ENCODE data around the gene PRR3. TPM values are rescaled to one million over a fixed set of nuclear protein-coding genes. Genes with fewer than 3 reads are reported as not detected.

PRR3 gene
- polyA plus RNA-seq, 1 of the 3 experiments (the other 2 are of a cell fraction), result 21.2 TPM

DNA sequence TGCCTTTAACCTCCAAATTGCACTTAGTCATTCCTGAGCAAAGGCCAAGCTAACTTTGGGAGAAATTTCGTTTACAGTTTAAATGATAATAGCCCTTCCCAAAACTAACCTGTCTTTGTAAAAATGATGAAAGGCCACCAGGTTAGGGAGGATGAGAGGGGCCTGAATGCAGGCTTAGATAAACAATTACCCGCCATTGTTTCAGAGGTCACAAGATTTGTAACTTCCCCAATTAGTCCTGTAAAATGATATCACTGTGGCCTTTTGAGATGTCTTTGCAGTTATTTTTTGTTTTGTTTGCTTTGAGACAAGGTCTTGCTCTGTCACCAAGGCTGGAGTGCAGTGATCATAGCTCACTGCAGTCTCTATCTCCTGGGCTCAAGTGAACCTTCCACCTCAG lies 27.1 kb upstream of the PRR3 start:
- ChIA-PET CTCF (interaction anchor here (1.0 to 4.3 kb wide), 5 partner anchors 13 to 48 kb away, joined by 3 to 88 read pairs (median 8); no protein-coding TSS in a partner anchor), POLR2A (no interaction called here)
- no peaks in the 10 kb centered on the region for H3K4me1 ChIP-seq (ENCODE audit: control insufficient read depth in 1 of 2, insufficient read depth in 2 of 2, low read depth in 1 of 2, low read length in 1 of 2)
- no peak overlapping the region for H3K27ac ChIP-seq (ENCODE audit: low read depth in 2 of 2, low read length in 1 of 2)
- H4K20me1 ChIP-seq (ENCODE audit: insufficient read depth), result no peaks in the 10 kb centered on the region
- no peak overlapping the region for H3K4me3 ChIP-seq (ENCODE audit: low read depth in 2 of 2, low read length in 1 of 2)
- 62% methylated on average over 2 of the region's 2 CpGs for WGBS (ENCODE audit: low lambda C conversion rate)
- H3K27me3 ChIP-seq (ENCODE audit: insufficient read depth), result no peaks in the 10 kb centered on the region
- no peaks in the 10 kb centered on the region for H3K9me3 ChIP-seq
- H3F3A ChIP-seq (replicated peaks; ENCODE audit: insufficient read depth), result peaks cover 17% of the 10 kb centered on the region
- TF ChIP-seq RFX5 (IDR thresholded peaks at IDR 0.05; ENCODE audit: low read length), result no peak
- TF ChIP-seq, protein P1, sequence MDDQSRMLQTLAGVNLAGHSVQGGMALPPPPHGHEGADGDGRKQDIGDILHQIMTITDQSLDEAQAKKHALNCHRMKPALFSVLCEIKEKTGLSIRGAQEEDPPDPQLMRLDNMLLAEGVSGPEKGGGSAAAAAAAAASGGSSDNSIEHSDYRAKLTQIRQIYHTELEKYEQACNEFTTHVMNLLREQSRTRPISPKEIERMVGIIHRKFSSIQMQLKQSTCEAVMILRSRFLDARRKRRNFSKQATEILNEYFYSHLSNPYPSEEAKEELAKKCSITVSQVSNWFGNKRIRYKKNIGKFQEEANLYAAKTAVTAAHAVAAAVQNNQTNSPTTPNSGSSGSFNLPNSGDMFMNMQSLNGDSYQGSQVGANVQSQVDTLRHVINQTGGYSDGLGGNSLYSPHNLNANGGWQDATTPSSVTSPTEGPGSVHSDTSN (IDR thresholded peaks at IDR 0.05), result no peak
- no peak for TF ChIP-seq POLR2AphosphoS5 (IDR thresholded peaks at IDR 0.05; ENCODE audit: low read depth, low read length)
- H3K4me2 ChIP-seq, result no peak overlapping the region
- no peak overlapping the region for H2AFZ ChIP-seq (ENCODE audit: low read depth)
- H3K79me2 ChIP-seq (ENCODE audit: insufficient read depth), result no peaks in the 10 kb centered on the region
- no peak for DNase-seq
- no peaks in the 10 kb centered on the region for H3K36me3 ChIP-seq (replicated peaks in 1 of 2; ENCODE audit: control insufficient read depth in 1 of 2, insufficient read depth in 2 of 2, low read length in 1 of 2)
- H3K9ac ChIP-seq, result no peak overlapping the region
- H3K9me2 ChIP-seq, result no peaks in the 10 kb centered on the region

DNA sequence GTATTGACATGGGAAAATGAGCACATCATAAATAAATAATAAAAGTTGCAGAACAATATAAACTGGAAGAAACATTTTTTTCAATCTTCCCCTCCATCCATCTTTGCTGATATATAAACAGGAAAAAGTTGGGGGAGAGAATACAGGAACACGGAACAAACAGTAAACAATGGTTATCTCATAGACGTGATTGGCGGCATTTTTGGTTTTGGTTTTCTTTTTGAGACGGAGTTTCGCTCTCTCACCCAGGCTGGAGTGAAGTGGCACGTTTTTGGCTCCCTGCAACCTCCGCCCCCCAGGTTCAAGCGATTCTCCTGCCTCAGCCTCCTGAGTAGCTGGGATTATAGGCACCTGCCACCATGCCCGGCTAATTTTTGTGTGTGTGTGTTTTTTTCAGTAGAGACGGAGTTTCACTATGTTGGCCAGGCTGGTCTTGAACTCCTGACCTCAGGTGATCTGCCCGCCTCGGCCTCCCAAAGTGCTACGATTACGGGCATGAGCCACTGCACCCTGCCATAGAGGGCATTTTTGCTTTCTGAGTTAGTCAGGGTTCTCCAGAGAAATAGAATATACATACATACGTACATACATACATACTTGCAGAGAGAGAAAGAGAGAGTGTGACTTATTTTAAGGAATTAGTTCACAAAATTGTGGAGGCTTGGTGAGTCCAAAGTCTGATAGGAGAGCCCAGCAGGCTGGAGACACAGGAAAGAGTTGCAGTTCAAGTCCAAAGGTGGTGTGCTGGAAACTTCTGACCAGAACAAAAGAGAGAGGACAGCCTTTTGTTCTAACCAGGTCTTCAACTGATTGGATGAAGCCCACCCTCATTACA lies 23.4 kb upstream of the PRR3 start:
- Histone ChIP-seq H3K4me3 (ENCODE audit: low read depth in 2 of 2, low read length in 1 of 2) (no peak overlapping the region), H3K9ac (no peak overlapping the region), H3K9me2 (no peaks in the 10 kb centered on the region), H3K27me3 (ENCODE audit: insufficient read depth) (no peaks in the 10 kb centered on the region), H2AFZ (ENCODE audit: low read depth) (no peak overlapping the region), H3K79me2 (ENCODE audit: insufficient read depth) (no peaks in the 10 kb centered on the region), H3K4me2 (no peak overlapping the region), H3K36me3 (replicated peaks in 1 of 2; ENCODE audit: control insufficient read depth in 1 of 2, insufficient read depth in 2 of 2, low read length in 1 of 2) (no peaks in the 10 kb centered on the region), H3K9me3 (no peaks in the 10 kb centered on the region), H3K27ac (ENCODE audit: low read depth in 2 of 2, low read length in 1 of 2) (no peak overlapping the region), H4K20me1 (ENCODE audit: insufficient read depth) (no peaks in the 10 kb centered on the region), H3K4me1 (ENCODE audit: control insufficient read depth in 1 of 2, insufficient read depth in 2 of 2, low read depth in 1 of 2, low read length in 1 of 2) (no peaks in the 10 kb centered on the region), H3F3A (replicated peaks; ENCODE audit: insufficient read depth) (peaks cover 5% of the 10 kb centered on the region)
- ChIA-PET CTCF (interaction anchor here (0.6 to 4.3 kb wide), 6 partner anchors 9 to 941 kb away, joined by 3 to 88 read pairs (median 16); no protein-coding TSS in a partner anchor), POLR2A (no interaction called here)
- WGBS (ENCODE audit: low lambda C conversion rate), result 86% methylated on average over 14 of the region's 15 CpGs
- no peak for DNase-seq
- TF ChIP-seq SMC3 (IDR thresholded peaks at IDR 0.05; ENCODE audit: low read depth, low read length) (no peak), USF1 (IDR thresholded peaks at IDR 0.05; ENCODE audit: borderline replicate concordance, low read depth) (no peak), MXI1 (IDR thresholded peaks at IDR 0.05; ENCODE audit: low read depth, low read length) (no peak), ELF1 (IDR thresholded peaks at IDR 0.05) (no peak), NFIC (IDR thresholded peaks at IDR 0.05; ENCODE audit: borderline replicate concordance) (no peak), NRF1 (IDR thresholded peaks at IDR 0.05; ENCODE audit: low read depth, low read length) (no peak), SIN3A (IDR thresholded peaks at IDR 0.05; ENCODE audit: borderline replicate concordance, low read depth, low read length) (no peak), USF2 (IDR thresholded peaks at IDR 0.05; ENCODE audit: borderline replicate concordance, low read depth, low read length) (no peak), TAF1 (IDR thresholded peaks at IDR 0.05; ENCODE audit: borderline replicate concordance, low read depth, low read length) (no peak), FOSL2 (IDR thresholded peaks at IDR 0.05; ENCODE audit: borderline replicate concordance, low read depth) (no peak), FOXM1 (IDR thresholded peaks at IDR 0.05; ENCODE audit: low read depth) (no peak), MEF2A (IDR thresholded peaks at IDR 0.05; ENCODE audit: borderline replicate concordance, low read depth) (no peak), EP300 (IDR thresholded peaks at IDR 0.05; ENCODE audit: borderline replicate concordance in 1 of 2, low read depth in 1 of 2, low read length in 1 of 2) (no peak), RAD21 (IDR thresholded peaks at IDR 0.05; ENCODE audit: low read length) (no peak), RFX5 (IDR thresholded peaks at IDR 0.05; ENCODE audit: low read length) (no peak)
- TF ChIP-seq, protein P2, sequence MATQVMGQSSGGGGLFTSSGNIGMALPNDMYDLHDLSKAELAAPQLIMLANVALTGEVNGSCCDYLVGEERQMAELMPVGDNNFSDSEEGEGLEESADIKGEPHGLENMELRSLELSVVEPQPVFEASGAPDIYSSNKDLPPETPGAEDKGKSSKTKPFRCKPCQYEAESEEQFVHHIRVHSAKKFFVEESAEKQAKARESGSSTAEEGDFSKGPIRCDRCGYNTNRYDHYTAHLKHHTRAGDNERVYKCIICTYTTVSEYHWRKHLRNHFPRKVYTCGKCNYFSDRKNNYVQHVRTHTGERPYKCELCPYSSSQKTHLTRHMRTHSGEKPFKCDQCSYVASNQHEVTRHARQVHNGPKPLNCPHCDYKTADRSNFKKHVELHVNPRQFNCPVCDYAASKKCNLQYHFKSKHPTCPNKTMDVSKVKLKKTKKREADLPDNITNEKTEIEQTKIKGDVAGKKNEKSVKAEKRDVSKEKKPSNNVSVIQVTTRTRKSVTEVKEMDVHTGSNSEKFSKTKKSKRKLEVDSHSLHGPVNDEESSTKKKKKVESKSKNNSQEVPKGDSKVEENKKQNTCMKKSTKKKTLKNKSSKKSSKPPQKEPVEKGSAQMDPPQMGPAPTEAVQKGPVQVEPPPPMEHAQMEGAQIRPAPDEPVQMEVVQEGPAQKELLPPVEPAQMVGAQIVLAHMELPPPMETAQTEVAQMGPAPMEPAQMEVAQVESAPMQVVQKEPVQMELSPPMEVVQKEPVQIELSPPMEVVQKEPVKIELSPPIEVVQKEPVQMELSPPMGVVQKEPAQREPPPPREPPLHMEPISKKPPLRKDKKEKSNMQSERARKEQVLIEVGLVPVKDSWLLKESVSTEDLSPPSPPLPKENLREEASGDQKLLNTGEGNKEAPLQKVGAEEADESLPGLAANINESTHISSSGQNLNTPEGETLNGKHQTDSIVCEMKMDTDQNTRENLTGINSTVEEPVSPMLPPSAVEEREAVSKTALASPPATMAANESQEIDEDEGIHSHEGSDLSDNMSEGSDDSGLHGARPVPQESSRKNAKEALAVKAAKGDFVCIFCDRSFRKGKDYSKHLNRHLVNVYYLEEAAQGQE (IDR thresholded peaks at IDR 0.05; ENCODE audit: low read depth, low read length), result no peak
- TF ChIP-seq, protein P3, sequence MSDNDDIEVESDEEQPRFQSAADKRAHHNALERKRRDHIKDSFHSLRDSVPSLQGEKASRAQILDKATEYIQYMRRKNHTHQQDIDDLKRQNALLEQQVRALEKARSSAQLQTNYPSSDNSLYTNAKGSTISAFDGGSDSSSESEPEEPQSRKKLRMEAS (IDR thresholded peaks at IDR 0.05; ENCODE audit: low read depth), result no peak
